BLaER1 treated with 17β-estradiol and CSF1 and Interleukin-3, amounts not matched to agents 10 nM and 100 nM (cell line): ENCODE data around the gene GPHA2.

Experiments used
- H3K27ac ChIP-seq, 11 experiments: shearing (Covaris generic); formaldehyde crosslinking; 2 replicates each; pipeline ENCODE4 v1.8.1; 2022
- H3K27me3 ChIP-seq, 11 experiments: shearing (Covaris generic); formaldehyde crosslinking; 2 replicates each; pipeline ENCODE4 v1.8.1; 2022
- H3K36me3 ChIP-seq, 11 experiments: shearing (Covaris generic); formaldehyde crosslinking; 2 replicates each; pipeline ENCODE4 v1.8.1; 2022
- H3K4me1 ChIP-seq, 10 experiments: shearing (Covaris generic); formaldehyde crosslinking; 2 replicates each; pipeline ENCODE4 v1.8.1; 2022
- H3K4me2 ChIP-seq, 11 experiments: shearing (Covaris generic); formaldehyde crosslinking; 2 replicates each; pipeline ENCODE4 v1.8.1; 2022
- H3K4me3 ChIP-seq, 10 experiments: shearing (Covaris generic); formaldehyde crosslinking; 2 replicates each; pipeline ENCODE4 v1.8.1; 2022
- H3K9ac ChIP-seq, 11 experiments: shearing (Covaris generic); formaldehyde crosslinking; 2 replicates each; pipeline ENCODE4 v1.8.1; 2022
- H3K9me3 ChIP-seq, 11 experiments: shearing (Covaris generic); formaldehyde crosslinking; replicated peaks in 1 of 11; 2 replicates each; pipeline ENCODE4 v1.8.1; 2022
- H4K20me1 ChIP-seq, 11 experiments: shearing (Covaris generic); formaldehyde crosslinking; 2 replicates each; pipeline ENCODE4 v1.8.1; 2022
- Cebpa-rat ChIP-seq, 11 experiments: shearing (Covaris generic); IDR thresholded peaks; 2 replicates each; pipeline ENCODE4 v1.8.1; 2022

Gene GPHA2

GRCh38 chr11:64933213-64933934 lies 2.3 kb downstream of the GPHA2 start:
- H3K27ac ChIP-seq = no peak overlapping the region

GRCh38 chr11:64932324-64932723 lies 3.4 kb downstream of the GPHA2 start:
- TF ChIP-seq Cebpa-rat (IDR thresholded peaks at IDR 0.05) = no peak
- H3K36me3 ChIP-seq = peaks cover 16 to 80% (median 35%) of the 10 kb centered on the region in 11 experiments; a peak in 15 of 22 replicates

More at GRCh38 chr11:64933213-64933934, 2.3 kb downstream of the GPHA2 start:
- TF ChIP-seq Cebpa-rat (IDR thresholded peaks at IDR 0.05) = no peak
- Histone ChIP-seq H3K9me3 (no peaks in the 10 kb centered on the region), H3K4me1 (peaks cover 0 to 17% (median 2%) of the 10 kb centered on the region in 10 experiments; a peak in 4 of 20 replicates), H4K20me1 (peaks cover 0 to 18% (median 0%) of the 10 kb centered on the region in 11 experiments; a peak in 1 of 22 replicates), H3K9ac (0 out of 22 replicates have a peak overlapping the region, but pooled peaks of 1 of the 11 experiments have one; percentile 18), H3K4me3 (no peak overlapping the region), H3K4me2 (no peak overlapping the region), H3K27me3 (no peaks in the 10 kb centered on the region), H3K36me3 (peaks cover 16 to 70% (median 35%) of the 10 kb centered on the region in 11 experiments; a peak in 15 of 22 replicates)

GRCh38 chr11:64931290-64931689 lies 4.4 kb downstream of the GPHA2 start:
- Histone ChIP-seq H4K20me1 (peaks cover 0 to 26% (median 0%) of the 10 kb centered on the region in 11 experiments; a peak in 6 of 22 replicates), H3K27ac (no peak overlapping the region), H3K36me3 (peaks cover 16 to 88% (median 35%) of the 10 kb centered on the region in 11 experiments; a peak in 15 of 22 replicates), H3K9me3 (no peaks in the 10 kb centered on the region), H3K4me2 (no peak overlapping the region), H3K9ac (no peak overlapping the region), H3K4me3 (no peak overlapping the region), H3K4me1 (peaks cover 0 to 10% (median under 1%) of the 10 kb centered on the region in 10 experiments; a peak in 7 of 20 replicates), H3K27me3 (no peaks in the 10 kb centered on the region; a peak in 1 of 22 replicates)
- no peak for TF ChIP-seq Cebpa-rat (IDR thresholded peaks at IDR 0.05)

More at GRCh38 chr11:64932324-64932723, 3.4 kb downstream of the GPHA2 start:
- Histone ChIP-seq H3K4me2 (no peak overlapping the region), H3K4me3 (no peak overlapping the region), H3K4me1 (peaks cover 0 to 17% (median 2%) of the 10 kb centered on the region in 10 experiments; a peak in 4 of 20 replicates), H3K27ac (no peak overlapping the region), H3K27me3 (no peaks in the 10 kb centered on the region), H3K9me3 (no peaks in the 10 kb centered on the region), H3K9ac (no peak overlapping the region), H4K20me1 (peaks cover 0 to 18% (median 0%) of the 10 kb centered on the region in 11 experiments; a peak in 1 of 22 replicates)

- H4K20me1 ChIP-seq = peaks cover 0 to 32% (median 0%) of the 10 kb centered on the region in 11 experiments; a peak in 6 of 22 replicates
- no peak overlapping the region for H3K4me2 ChIP-seq
- H3K36me3 ChIP-seq = peaks cover 16 to 87% (median 35%) of the 10 kb centered on the region in 11 experiments; a peak in 15 of 22 replicates
- H3K4me1 ChIP-seq = peaks cover 5 to 18% (median 9%) of the 10 kb centered on the region in 10 experiments; a peak in 19 of 20 replicates
- no peak overlapping the region for H3K27ac ChIP-seq
- H3K9me3 ChIP-seq = no peaks in the 10 kb centered on the region
- peaks cover 0 to 2% (median 0%) of the 10 kb centered on the region in 11 experiments; a peak in 5 of 22 replicates for H3K27me3 ChIP-seq
- no peak overlapping the region for H3K4me3 ChIP-seq
- no peak overlapping the region for H3K9ac ChIP-seq
- no peak for TF ChIP-seq Cebpa-rat (IDR thresholded peaks at IDR 0.05)
Observed at GRCh38 chr11:64930340-64930739, 5.4 kb downstream of the GPHA2 start.

- H3K27me3 ChIP-seq = peaks cover 0 to 7% (median 0%) of the 10 kb centered on the region in 11 experiments; a peak in 5 of 22 replicates
- H3K4me3 ChIP-seq = no peak overlapping the region
- peaks cover 0 to 27% (median 0%) of the 10 kb centered on the region in 11 experiments; a peak in 6 of 22 replicates for H4K20me1 ChIP-seq
- peaks cover 16 to 80% (median 35%) of the 10 kb centered on the region in 11 experiments; a peak in 15 of 22 replicates for H3K36me3 ChIP-seq
- H3K9me3 ChIP-seq = no peaks in the 10 kb centered on the region
- peaks cover 11 to 24% (median 15%) of the 10 kb centered on the region in 10 experiments; a peak in 19 of 20 replicates for H3K4me1 ChIP-seq
- H3K9ac ChIP-seq = no peak overlapping the region
- no peak for TF ChIP-seq Cebpa-rat (IDR thresholded peaks at IDR 0.05)
- H3K4me2 ChIP-seq = no peak overlapping the region
- no peak overlapping the region for H3K27ac ChIP-seq
Observed at GRCh38 chr11:64929625-64930024, 6.1 kb downstream of the GPHA2 start.

GRCh38 chr11:64928957-64929356 lies 6.7 kb downstream of the GPHA2 start:
- H4K20me1 ChIP-seq = peaks cover 0 to 25% (median 0%) of the 10 kb centered on the region in 11 experiments; a peak in 6 of 22 replicates
- no peak for TF ChIP-seq Cebpa-rat (IDR thresholded peaks at IDR 0.05)
- no peaks in the 10 kb centered on the region for H3K9me3 ChIP-seq
- no peak overlapping the region for H3K9ac ChIP-seq
- peaks cover 0 to 7% (median 0%) of the 10 kb centered on the region in 11 experiments; a peak in 5 of 22 replicates for H3K27me3 ChIP-seq
- no peak overlapping the region for H3K4me2 ChIP-seq
- H3K4me1 ChIP-seq = peaks cover 13 to 24% (median 19%) of the 10 kb centered on the region in 10 experiments; a peak in 19 of 20 replicates
- peaks cover 16 to 73% (median 35%) of the 10 kb centered on the region in 11 experiments; a peak in 15 of 22 replicates for H3K36me3 ChIP-seq
- no peak overlapping the region for H3K4me3 ChIP-seq
- no peak overlapping the region for H3K27ac ChIP-seq

GRCh38 chr11:64926689-64927088 lies 9.0 kb downstream of the GPHA2 start:
- peaks cover 0 to 14% (median 0%) of the 10 kb centered on the region in 11 experiments; a peak in 6 of 22 replicates for H4K20me1 ChIP-seq
- peaks cover 0 to 7% (median 0%) of the 10 kb centered on the region in 11 experiments; a peak in 5 of 22 replicates for H3K27me3 ChIP-seq
- peaks cover 20 to 43% (median 31%) of the 10 kb centered on the region in 10 experiments for H3K4me1 ChIP-seq
- H3K9ac ChIP-seq = peak overlapping the region in 1 of 11 experiments; percentile 83; a peak in 2 of 22 replicates
- peaks cover 13 to 51% (median 22%) of the 10 kb centered on the region in 11 experiments; a peak in 15 of 22 replicates for H3K36me3 ChIP-seq
- no peaks in the 10 kb centered on the region for H3K9me3 ChIP-seq
- TF ChIP-seq Cebpa-rat (IDR thresholded peaks at IDR 0.05) = no peak
- no peak overlapping the region for H3K4me3 ChIP-seq
- H3K27ac ChIP-seq = no peak overlapping the region
- peak overlapping the region in 2 of 11 experiments; percentile 85 to 100; a peak in 1 of 22 replicates for H3K4me2 ChIP-seq

GRCh38 chr11:64925536-64926436 lies 9.9 kb downstream of the GPHA2 start:
- H3K9me3 ChIP-seq = no peaks in the 10 kb centered on the region

More at GRCh38 chr11:64925536-64926436, 9.9 kb downstream of the GPHA2 start:
- peaks cover 0 to 14% (median 0%) of the 10 kb centered on the region in 11 experiments; a peak in 6 of 22 replicates for H4K20me1 ChIP-seq
- peak overlapping the region; percentile 65 to 85 (median 82); a peak in 17 of 22 replicates for H3K9ac ChIP-seq
- TF ChIP-seq Cebpa-rat (IDR thresholded peaks at IDR 0.05) = no peak
- peaks cover 3 to 42% (median 13%) of the 10 kb centered on the region in 11 experiments; a peak in 14 of 22 replicates for H3K36me3 ChIP-seq
- H3K27ac ChIP-seq = 0 out of 22 replicates have a peak overlapping the region, but pooled peaks of 1 of the 11 experiments have one; percentile 89
- peaks cover 0 to 7% (median 0%) of the 10 kb centered on the region in 11 experiments; a peak in 5 of 22 replicates for H3K27me3 ChIP-seq
- H3K4me1 ChIP-seq = peaks cover 24 to 52% (median 39%) of the 10 kb centered on the region in 10 experiments
- peak overlapping the region in 9 of 10 experiments; percentile 74 to 94 (median 78); a peak in 14 of 20 replicates for H3K4me3 ChIP-seq
- H3K4me2 ChIP-seq = peak overlapping the region; percentile 85 to 100 (median 99)
